ENCODE measurements around the gene WDR27. TPM values are rescaled to one million over a fixed set of nuclear protein-coding genes. Genes with fewer than 3 reads are reported as not detected.

Gene WDR27
- polyA plus RNA-seq, 4 donors, result 9.7 to 62.2 (median 14.7) TPM

GRCh38 chr6:169420912-169421543 lies 280.8 kb downstream of the WDR27 start:
- H3K36me3 ChIP-seq (ENCODE audit: control insufficient read depth in 3 of 3, insufficient read depth in 2 of 3, low read depth in 1 of 3, low read length in 3 of 3), result no peaks in the 10 kb centered on the region
- H3K9me3 ChIP-seq (ENCODE audit: control insufficient read depth in 2 of 2, insufficient read depth in 1 of 2, low read depth in 1 of 2, low read length in 1 of 2), result peaks cover 0 to 10% of the 10 kb centered on the region in 2 donors
- H3K4me1 ChIP-seq (ENCODE audit: control insufficient read depth in 3 of 3, insufficient read depth in 2 of 3, low read depth in 1 of 3, low read length in 2 of 3), result peaks cover 0 to 17% (median 0%) of the 10 kb centered on the region in 3 donors
- H3K27me3 ChIP-seq (ENCODE audit: control insufficient read depth in 3 of 3, insufficient read depth in 3 of 3, low read length in 3 of 3), result no peaks in the 10 kb centered on the region
- 34 to 62% (median 49%) methylated on average over 15 of the region's 15 CpGs for WGBS, 3 donors
- no peak overlapping the region for H3K4me3 ChIP-seq (ENCODE audit: low read depth in 1 of 3, low read length in 3 of 3)
- DNase-seq (peak; percentile 41 to 64), FAIRE-seq (no peak)
- no peak overlapping the region for H3K27ac ChIP-seq (ENCODE audit: low read depth in 1 of 3, low read length in 2 of 3)

GRCh38 chr6:169417101-169417500 lies 284.7 kb downstream of the WDR27 start:
- peaks cover 0 to 4% (median 0%) of the 10 kb centered on the region in 3 donors for H3K27me3 ChIP-seq (ENCODE audit: control insufficient read depth in 3 of 3, insufficient read depth in 3 of 3, low read length in 3 of 3)
- H3K27ac ChIP-seq (ENCODE audit: low read depth in 1 of 3, low read length in 2 of 3), result no peak overlapping the region
- H3K36me3 ChIP-seq (ENCODE audit: control insufficient read depth in 3 of 3, insufficient read depth in 2 of 3, low read depth in 1 of 3, low read length in 3 of 3), result no peaks in the 10 kb centered on the region
- H3K4me1 ChIP-seq (ENCODE audit: control insufficient read depth in 3 of 3, insufficient read depth in 2 of 3, low read depth in 1 of 3, low read length in 2 of 3), result peaks cover 0 to 11% (median 0%) of the 10 kb centered on the region in 3 donors
- FAIRE-seq (no peak), DNase-seq (no peak)
- 77 to 90% (median 86%) methylated on average over 1 of the region's 1 CpG for WGBS, 3 donors
- H3K9me3 ChIP-seq (ENCODE audit: control insufficient read depth in 2 of 2, insufficient read depth in 1 of 2, low read depth in 1 of 2, low read length in 1 of 2), result peaks cover 0 to 12% of the 10 kb centered on the region in 2 donors
- no peak overlapping the region for H3K4me3 ChIP-seq (ENCODE audit: low read depth in 1 of 3, low read length in 3 of 3)

GRCh38 chr6:169416249-169416648 lies 285.6 kb downstream of the WDR27 start:
- Histone ChIP-seq H3K4me1 (ENCODE audit: control insufficient read depth in 3 of 3, insufficient read depth in 2 of 3, low read depth in 1 of 3, low read length in 2 of 3) (peaks cover 0 to 4% (median 0%) of the 10 kb centered on the region in 3 donors), H3K4me3 (ENCODE audit: low read depth in 1 of 3, low read length in 3 of 3) (no peak overlapping the region), H3K36me3 (ENCODE audit: control insufficient read depth in 3 of 3, insufficient read depth in 2 of 3, low read depth in 1 of 3, low read length in 3 of 3) (no peaks in the 10 kb centered on the region), H3K27me3 (ENCODE audit: control insufficient read depth in 3 of 3, insufficient read depth in 3 of 3, low read length in 3 of 3) (peaks cover 0 to 4% (median 0%) of the 10 kb centered on the region in 3 donors), H3K9me3 (ENCODE audit: control insufficient read depth in 2 of 2, insufficient read depth in 1 of 2, low read depth in 1 of 2, low read length in 1 of 2) (peaks cover 0 to 12% of the 10 kb centered on the region in 2 donors), H3K27ac (ENCODE audit: low read depth in 1 of 3, low read length in 2 of 3) (no peak overlapping the region)
- 81 to 96% (median 88%) methylated on average over 3 of the region's 3 CpGs for WGBS, 3 donors
- DNase-seq, result no peak
- FAIRE-seq, result no peak

GRCh38 chr6:169415179-169415578 lies 286.6 kb downstream of the WDR27 start:
- no peak for FAIRE-seq
- Histone ChIP-seq H3K4me3 (ENCODE audit: low read depth in 1 of 3, low read length in 3 of 3) (no peak overlapping the region), H3K36me3 (ENCODE audit: control insufficient read depth in 3 of 3, insufficient read depth in 2 of 3, low read depth in 1 of 3, low read length in 3 of 3) (no peaks in the 10 kb centered on the region), H3K4me1 (ENCODE audit: control insufficient read depth in 3 of 3, insufficient read depth in 2 of 3, low read depth in 1 of 3, low read length in 2 of 3) (no peaks in the 10 kb centered on the region), H3K9me3 (ENCODE audit: control insufficient read depth in 2 of 2, insufficient read depth in 1 of 2, low read depth in 1 of 2, low read length in 1 of 2) (peaks cover 0 to 12% of the 10 kb centered on the region in 2 donors), H3K27me3 (ENCODE audit: control insufficient read depth in 3 of 3, insufficient read depth in 3 of 3, low read length in 3 of 3) (peaks cover 0 to 4% (median 0%) of the 10 kb centered on the region in 3 donors), H3K27ac (ENCODE audit: low read depth in 1 of 3, low read length in 2 of 3) (no peak overlapping the region)
- no peak for DNase-seq
- WGBS, 3 donors, result 88% methylated on average over 4 of the region's 4 CpGs

GRCh38 chr6:169411722-169412121 lies 290.1 kb downstream of the WDR27 start:
- H3K36me3 ChIP-seq (ENCODE audit: control insufficient read depth in 3 of 3, insufficient read depth in 2 of 3, low read depth in 1 of 3, low read length in 3 of 3), result no peaks in the 10 kb centered on the region
- FAIRE-seq, result no peak
- H3K4me3 ChIP-seq (ENCODE audit: low read depth in 1 of 3, low read length in 3 of 3), result no peak overlapping the region

DNA sequence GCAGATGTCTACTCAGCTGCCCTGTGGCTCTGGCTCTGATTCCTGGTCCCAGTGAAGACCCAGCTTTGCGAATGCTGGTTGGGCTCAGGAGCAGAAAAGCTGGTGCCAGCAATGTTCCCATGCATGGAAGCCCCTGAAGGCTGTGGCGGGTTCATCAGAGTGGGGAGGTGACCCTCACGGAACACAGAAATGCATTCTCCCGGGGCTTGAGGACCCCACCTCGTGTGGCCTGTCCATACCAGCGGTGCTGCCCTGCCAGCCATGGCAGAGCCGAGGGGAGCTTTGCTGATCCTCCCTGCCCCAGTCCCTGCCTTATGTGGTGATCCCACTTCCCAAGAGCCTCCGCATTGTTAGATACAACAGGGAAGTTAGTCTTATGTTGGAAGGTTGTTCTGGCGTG lies 290.5 kb downstream of the WDR27 start:
- DNase-seq (no peak), FAIRE-seq (no peak)
- 87 to 91% (median 91%) methylated on average over 9 of the region's 9 CpGs for WGBS, 3 donors
- peaks cover 0 to 5% (median 4%) of the 10 kb centered on the region in 3 donors for H3K27me3 ChIP-seq (ENCODE audit: control insufficient read depth in 3 of 3, insufficient read depth in 3 of 3, low read length in 3 of 3)
- peaks cover 0 to 20% of the 10 kb centered on the region in 2 donors for H3K9me3 ChIP-seq (ENCODE audit: control insufficient read depth in 2 of 2, insufficient read depth in 1 of 2, low read depth in 1 of 2, low read length in 1 of 2)
- H3K36me3 ChIP-seq (ENCODE audit: control insufficient read depth in 3 of 3, insufficient read depth in 2 of 3, low read depth in 1 of 3, low read length in 3 of 3), result no peaks in the 10 kb centered on the region
- H3K4me1 ChIP-seq (ENCODE audit: control insufficient read depth in 3 of 3, insufficient read depth in 2 of 3, low read depth in 1 of 3, low read length in 2 of 3), result no peaks in the 10 kb centered on the region
- no peak overlapping the region for H3K4me3 ChIP-seq (ENCODE audit: low read depth in 1 of 3, low read length in 3 of 3)
- H3K27ac ChIP-seq (ENCODE audit: low read depth in 1 of 3, low read length in 2 of 3), result no peak overlapping the region

More at GRCh38 chr6:169411722-169412121, 290.1 kb downstream of the WDR27 start:
- peaks cover 0 to 5% (median 4%) of the 10 kb centered on the region in 3 donors for H3K27me3 ChIP-seq (ENCODE audit: control insufficient read depth in 3 of 3, insufficient read depth in 3 of 3, low read length in 3 of 3)
- 81 to 86% (median 83%) methylated on average over 5 of the region's 5 CpGs for WGBS, 3 donors
- peaks cover 0 to 20% of the 10 kb centered on the region in 2 donors for H3K9me3 ChIP-seq (ENCODE audit: control insufficient read depth in 2 of 2, insufficient read depth in 1 of 2, low read depth in 1 of 2, low read length in 1 of 2)
- no peaks in the 10 kb centered on the region for H3K4me1 ChIP-seq (ENCODE audit: control insufficient read depth in 3 of 3, insufficient read depth in 2 of 3, low read depth in 1 of 3, low read length in 2 of 3)
- no peak for DNase-seq
- H3K27ac ChIP-seq (ENCODE audit: low read depth in 1 of 3, low read length in 2 of 3), result no peak overlapping the region

DNA sequence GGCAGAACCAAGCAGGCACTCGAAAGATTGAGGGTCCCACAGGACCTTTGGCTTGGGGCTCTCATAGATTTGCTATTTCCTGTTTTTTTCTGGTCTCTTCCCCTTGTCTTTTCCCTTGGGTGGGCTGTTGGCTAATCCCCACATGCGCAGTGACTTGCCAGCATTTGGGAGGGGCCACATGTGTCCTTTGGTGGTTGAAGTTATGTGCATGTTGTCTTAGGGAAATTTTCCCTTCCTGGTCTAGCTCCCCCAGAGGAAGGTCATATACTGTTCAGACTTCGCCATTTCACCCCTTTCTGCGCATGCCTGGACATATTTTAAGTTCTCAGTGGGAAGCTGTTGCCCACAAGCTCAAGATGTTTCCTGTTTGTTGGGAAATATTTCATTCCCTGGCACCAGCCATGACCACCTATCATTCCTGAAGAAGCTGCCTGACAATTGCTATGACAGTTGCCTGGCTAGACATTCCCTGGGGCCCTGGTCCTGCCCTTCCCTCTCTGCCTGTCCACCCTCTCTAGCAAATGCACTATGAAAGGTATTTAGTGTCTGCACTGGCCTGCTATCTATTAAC lies 292.0 kb downstream of the WDR27 start:
- no peak for FAIRE-seq
- WGBS, 3 donors, result 73 to 90% (median 85%) methylated on average over 4 of the region's 4 CpGs
- Histone ChIP-seq H3K36me3 (ENCODE audit: control insufficient read depth in 3 of 3, insufficient read depth in 2 of 3, low read depth in 1 of 3, low read length in 3 of 3) (no peaks in the 10 kb centered on the region), H3K4me1 (ENCODE audit: control insufficient read depth in 3 of 3, insufficient read depth in 2 of 3, low read depth in 1 of 3, low read length in 2 of 3) (no peaks in the 10 kb centered on the region), H3K27me3 (ENCODE audit: control insufficient read depth in 3 of 3, insufficient read depth in 3 of 3, low read length in 3 of 3) (peaks cover 0 to 5% (median 4%) of the 10 kb centered on the region in 3 donors), H3K9me3 (ENCODE audit: control insufficient read depth in 2 of 2, insufficient read depth in 1 of 2, low read depth in 1 of 2, low read length in 1 of 2) (peaks cover 0 to 16% of the 10 kb centered on the region in 2 donors), H3K4me3 (ENCODE audit: low read depth in 1 of 3, low read length in 3 of 3) (no peak overlapping the region), H3K27ac (ENCODE audit: low read depth in 1 of 3, low read length in 2 of 3) (no peak overlapping the region)
- DNase-seq, result no peak

DNA sequence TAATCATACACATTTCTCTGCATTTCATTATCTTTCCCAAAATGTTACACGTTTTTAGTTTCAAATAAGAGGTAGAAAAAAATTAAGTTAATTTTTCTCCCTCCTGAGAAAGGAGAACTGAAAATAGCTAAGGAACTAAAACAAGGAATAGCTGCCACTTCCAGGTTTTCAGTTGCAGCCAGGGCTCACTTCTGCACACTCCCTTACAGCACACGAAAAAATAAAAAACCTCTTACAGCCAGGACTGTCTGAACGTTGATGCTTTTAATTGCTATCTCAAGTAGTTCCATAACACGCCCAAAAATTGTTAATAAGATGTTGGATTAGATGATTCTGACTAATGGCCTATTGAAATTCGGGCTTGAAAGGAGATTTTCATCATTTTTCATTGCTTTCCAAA lies 294.5 kb downstream of the WDR27 start:
- no peaks in the 10 kb centered on the region for H3K36me3 ChIP-seq (ENCODE audit: control insufficient read depth in 3 of 3, insufficient read depth in 2 of 3, low read depth in 1 of 3, low read length in 3 of 3)
- H3K27me3 ChIP-seq (ENCODE audit: control insufficient read depth in 3 of 3, insufficient read depth in 3 of 3, low read length in 3 of 3), result peaks cover 0 to 5% (median 0%) of the 10 kb centered on the region in 3 donors
- no peak overlapping the region for H3K27ac ChIP-seq (ENCODE audit: low read depth in 1 of 3, low read length in 2 of 3)
- WGBS, 3 donors, result 47 to 54% (median 51%) methylated on average over 5 of the region's 5 CpGs
- H3K4me1 ChIP-seq (ENCODE audit: control insufficient read depth in 3 of 3, insufficient read depth in 2 of 3, low read depth in 1 of 3, low read length in 2 of 3), result no peaks in the 10 kb centered on the region
- FAIRE-seq (no peak), DNase-seq (no peak)
- H3K9me3 ChIP-seq (ENCODE audit: control insufficient read depth in 2 of 2, insufficient read depth in 1 of 2, low read depth in 1 of 2, low read length in 1 of 2), result peaks cover 0 to 8% of the 10 kb centered on the region in 2 donors
- H3K4me3 ChIP-seq (ENCODE audit: low read depth in 1 of 3, low read length in 3 of 3), result no peak overlapping the region
